HG03457 (cell line): Measurements from ENCODE around the gene FAN1.

Experiments
- ATAC-seq: cut with Tn5 transposase; IDR thresholded peaks from one replicate; pipeline ENCODE4 v1.9.1; 2021; ENCODE audit warnings: moderate number of reproducible peaks; ENCODE audit not compliant: unreplicated experiment

FAN1 gene

GRCh38 chr15:30954674-30955073 lies 51.0 kb downstream of the FAN1 start:
- no peak for ATAC-seq

GRCh38 chr15:30956216-30957124 lies 52.8 kb downstream of the FAN1 start:
- ATAC-seq = no peak

- no peak for ATAC-seq
Measured at GRCh38 chr15:30958219-30958618, 54.5 kb downstream of the FAN1 start.

GRCh38 chr15:30962079-30962478 lies 58.4 kb downstream of the FAN1 start:
- ATAC-seq = no peak

GRCh38 chr15:30962659-30963058 lies 58.9 kb downstream of the FAN1 start:
- no peak for ATAC-seq

GRCh38 chr15:30963681-30964080 lies 60.0 kb downstream of the FAN1 start:
- ATAC-seq = no peak

GRCh38 chr15:30969724-30970123 lies 66.0 kb downstream of the FAN1 start:
- ATAC-seq = no peak

- no peak for ATAC-seq
Measured at GRCh38 chr15:30973379-30973778, 69.7 kb downstream of the FAN1 start.

GRCh38 chr15:30974112-30974511 lies 70.4 kb downstream of the FAN1 start:
- ATAC-seq = no peak

GRCh38 chr15:30978328-30978727 lies 74.6 kb downstream of the FAN1 start:
- no peak for ATAC-seq

- no peak for ATAC-seq
Measured at GRCh38 chr15:30979457-30979856, 75.7 kb downstream of the FAN1 start.

- no peak for ATAC-seq
Measured at GRCh38 chr15:30984118-30984517, 80.4 kb downstream of the FAN1 start.

GRCh38 chr15:30984542-30984941 lies 80.8 kb downstream of the FAN1 start:
- no peak for ATAC-seq

GRCh38 chr15:30985081-30985531 lies 81.4 kb downstream of the FAN1 start:
- ATAC-seq = no peak

- ATAC-seq = no peak
Measured at GRCh38 chr15:30990036-30990435, 86.3 kb downstream of the FAN1 start.

- no peak for ATAC-seq
Measured at GRCh38 chr15:30990446-30991254, 86.9 kb downstream of the FAN1 start.

GRCh38 chr15:30991255-30992235 lies 87.8 kb downstream of the FAN1 start, which contains the start of gene MTMR10:
Gene MTMR10, minus strand, starts transcription at chr15:30991628. Its CDS starts 122 bp downstream, at chr15:30991506.
- peak; percentile 81 for ATAC-seq

GRCh38 chr15:30992249-30992864 lies 88.6 kb downstream of the FAN1 start:
- peak; percentile 3 for ATAC-seq
